ENCODE results near the gene PTGES3.

- no peak for TF ChIP-seq CTCF (conservative IDR thresholded peaks at IDR 0.05 in 1 of 2, IDR thresholded peaks at IDR 0.05 in 1 of 2; ENCODE audit: extremely low read depth in 1 of 2, insufficient read depth in 1 of 2, low read depth in 1 of 2, low read length in 2 of 2)
- no peak for TF ChIP-seq EZH2 (IDR thresholded peaks at IDR 0.05; ENCODE audit: borderline replicate concordance, low read length)
Observed at GRCh38 chr12:56723889-56724700, 36.0 kb upstream of the PTGES3 start.
